IMR-90 (cell line): ENCODE results near the gene CNDP1. TPM values are rescaled to one million over a fixed set of nuclear protein-coding genes. Genes with fewer than 3 reads are reported as not detected.

Experiments used
- ATAC-seq: fragments of 200-7000 bp; cut with Tn5 transposase; 2 replicates; pipeline ENCODE4 v1.9.1; 2020; ENCODE audit warnings: low read depth, mild to moderate bottlenecking, moderate library complexity
- BruUV-seq: library from RNA; stranded (reverse); fragments of 400-500 nt; replicated peaks from 2 replicates; lab custom pipeline; 2021; lab: Mats Ljungman, UMichigan
- CTCF ChIA-PET: fragments of 300-600 bp; formaldehyde crosslinking; extraction: SDS; loops from one replicate; lab custom pipeline; 2021; ENCODE audit warnings: antibody characterized with exemption; lab: Yijun Ruan, JAX
- POLR2A ChIA-PET: fragments of 300-600 bp; sonication (Branson Sonifier 250); formaldehyde crosslinking; loops from one replicate; lab custom pipeline; 2022; ENCODE audit warnings: antibody characterized with exemption; ENCODE audit not compliant: unreplicated experiment; lab: Charles Lee
- DNase-seq: peaks from one replicate; pipeline ENCODE4 v3.0.0; 2013
- H2AFZ ChIP-seq: replicated peaks from 2 replicates; pipeline ENCODE3; 2013; ENCODE audit warnings: low read length, mild to moderate bottlenecking; ENCODE audit not compliant: poor library complexity
- H2AK5ac ChIP-seq: 2 replicates; pipeline ENCODE4 v1.6.1; 2013; ENCODE audit warnings: low read depth, low read length, inconsistent platforms
- H2AK9ac ChIP-seq: replicated peaks from 2 replicates; pipeline ENCODE3; 2013; ENCODE audit warnings: mild to moderate bottlenecking, low read depth, low read length, moderate library complexity; ENCODE audit not compliant: poor library complexity
- H2BK120ac ChIP-seq: 2 replicates; pipeline ENCODE4 v1.6.1; 2013; ENCODE audit warnings: low read depth, low read length, inconsistent platforms
- H2BK15ac ChIP-seq: 3 replicates; pipeline ENCODE4 v1.6.1; 2013; ENCODE audit warnings: low read depth, low read length, inconsistent platforms
- H2BK20ac ChIP-seq: 2 replicates; pipeline ENCODE4 v1.6.1; 2013; ENCODE audit warnings: low read depth, mild to moderate bottlenecking, inconsistent platforms, low read length, moderate library complexity
- H2BK5ac ChIP-seq: 2 replicates; pipeline ENCODE4 v1.6.1; 2013; ENCODE audit warnings: mild to moderate bottlenecking, low read depth, low read length, inconsistent platforms; ENCODE audit not compliant: poor library complexity, severe bottlenecking
- H3K14ac ChIP-seq: replicated peaks from 2 replicates; pipeline ENCODE4 v1.6.1; 2013; ENCODE audit warnings: low read depth, low read length, inconsistent platforms
- H3K18ac ChIP-seq: 2 replicates; pipeline ENCODE4 v1.6.1; 2013; ENCODE audit warnings: low read depth, low read length, control low read depth
- H3K23ac ChIP-seq: 2 replicates; pipeline ENCODE4 v1.6.1; 2013; ENCODE audit warnings: low read depth, low read length, inconsistent platforms
- H3K27ac ChIP-seq: 2 replicates; pipeline ENCODE4 v1.5.1; 2013; ENCODE audit warnings: mild to moderate bottlenecking, control low read depth, low read length; ENCODE audit not compliant: insufficient read depth
- H3K27me3 ChIP-seq: 2 replicates; pipeline ENCODE4 v1.6.1; 2013; ENCODE audit warnings: low read length; ENCODE audit not compliant: control insufficient read depth, insufficient read depth
- H3K36me3 ChIP-seq: 2 replicates; pipeline ENCODE4 v1.6.1; 2013; ENCODE audit warnings: low read length, mixed read lengths; ENCODE audit not compliant: control insufficient read depth, insufficient read depth
- H3K4ac ChIP-seq: 2 replicates; pipeline ENCODE4 v1.6.1; 2013; ENCODE audit warnings: low read depth, low read length, inconsistent platforms
- H3K4me1 ChIP-seq: 2 replicates; pipeline ENCODE4 v1.6.1; 2013; ENCODE audit warnings: low read length, mixed read lengths; ENCODE audit not compliant: control insufficient read depth, insufficient read depth
- H3K4me2 ChIP-seq: 2 replicates; pipeline ENCODE4 v1.6.1; 2013; ENCODE audit warnings: low read depth, mild to moderate bottlenecking, control low read depth, low read length, moderate library complexity
- H3K4me3 ChIP-seq: 2 replicates; pipeline ENCODE4 v1.5.1; 2013; ENCODE audit warnings: low read depth, mild to moderate bottlenecking, control low read depth, low read length, moderate library complexity; ENCODE audit not compliant: insufficient read depth
- H3K56ac ChIP-seq: 2 replicates; pipeline ENCODE4 v1.6.1; 2013; ENCODE audit warnings: low read length, inconsistent platforms; ENCODE audit not compliant: insufficient read depth; ENCODE audit errors: extremely low read depth
- H3K79me1 ChIP-seq, 2 experiments: 2 replicates each; pipeline ENCODE4 v1.6.1; 2013; ENCODE audit warnings: low read length in 2 of 2, inconsistent platforms in 1 of 2, low read depth in 1 of 2
- H3K9ac ChIP-seq: 2 replicates; pipeline ENCODE4 v1.6.1; 2013; ENCODE audit warnings: low read depth, low read length, control low read depth
- H3K9me1 ChIP-seq: 2 replicates; pipeline ENCODE4 v1.6.1; 2013; ENCODE audit warnings: low read length, inconsistent platforms; ENCODE audit not compliant: insufficient read depth
- H3K9me3 ChIP-seq: 2 replicates; pipeline ENCODE4 v1.6.1; 2013; ENCODE audit warnings: low read length; ENCODE audit not compliant: control insufficient read depth, insufficient read depth
- H4K20me1 ChIP-seq: 2 replicates; pipeline ENCODE4 v1.6.1; 2013; ENCODE audit warnings: low read length, inconsistent platforms; ENCODE audit not compliant: insufficient read depth
- H4K5ac ChIP-seq: 2 replicates; pipeline ENCODE4 v1.6.1; 2013; ENCODE audit warnings: mild to moderate bottlenecking, low read depth, low read length, control low read depth
- H4K8ac ChIP-seq, 2 experiments: 2 replicates each; pipeline ENCODE4 v1.6.1; 2013; ENCODE audit warnings: low read depth in 2 of 2, low read length in 2 of 2, control low read depth in 1 of 2, inconsistent platforms in 1 of 2
- H4K91ac ChIP-seq: 2 replicates; pipeline ENCODE4 v1.6.1; 2013; ENCODE audit warnings: low read depth, low read length, inconsistent platforms; ENCODE audit not compliant: insufficient read depth
- POLR2A ChIP-seq: IDR thresholded peaks from 2 replicates; pipeline ENCODE4 v1.6.1; 2012; ENCODE audit warnings: mild to moderate bottlenecking, low read depth, low read length
- WGBS, 2 experiments: methylation state at CpG; one replicate each; pipeline versions ENCODE4 v1.1.5 to v1.1.7; 2013; ENCODE audit warnings: missing lambda C conversion rate in 2 of 2; ENCODE audit not compliant: insufficient read length in 1 of 2; ENCODE audit errors: extremely low coverage in 2 of 2; 5-methylcytosine and 5-hydroxymethylcytosine counted together
- dilution Hi-C: fragments of 300-500 bp; cut with HindIII; formaldehyde crosslinking; loops from one replicate; pipeline ENCODE4 v1.14.3; 2018; ENCODE audit warnings: low sequenced_read_pairs; ENCODE audit not compliant: unreplicated experiment
- in situ Hi-C: fragments of 300-500 bp; cut with MboI; formaldehyde crosslinking; loops from 3 replicates; pipeline ENCODE4 v1.14.3; 2019; ENCODE audit warnings: low sequenced_read_pairs, inconsistent platforms, mixed read lengths
- intact Hi-C: fragments of 100-400 bp; cut with micrococcal nuclease; formaldehyde crosslinking; loops from 2 replicates; pipeline ENCODE4 v1.10.0; 2022
- polyA plus RNA-seq, 3 experiments: library from polyadenylated mRNA; depleted of rRNA; stranded (reverse); fragments of >200 nt; gene quantifications; 2 replicates each; pipeline ENCODE4 v1.2.3, GENCODE V29; 2012; ENCODE audit warnings: low replicate concordance in 1 of 3
- total RNA-seq: library from RNA; depleted of rRNA; stranded (reverse); fragments of >200 nt; gene quantifications from 2 replicates; pipeline ENCODE4 v1.2.3, GENCODE V29; 2012

The CNDP1 gene
- total and polyA plus RNA-seq, 2 of the 4 experiments (the other 2 are of a cell fraction): not detected

- no peak for ATAC-seq
- Histone ChIP-seq H2BK5ac (no peak overlapping the region), H2AK9ac (no peak overlapping the region), H2BK120ac (no peak overlapping the region), H3K9ac (no peak overlapping the region), H3K27me3 (peaks cover 12% of the 10 kb centered on the region), H3K23ac (no peak overlapping the region), H2BK20ac (no peak overlapping the region), H3K4me2 (no peak overlapping the region), H3K36me3 (no peaks in the 10 kb centered on the region), H3K14ac (no peak overlapping the region), H3K18ac (no peak overlapping the region), H3K9me1 (no peaks in the 10 kb centered on the region), H4K5ac (no peak overlapping the region), H4K91ac (no peak overlapping the region), H4K8ac (no peak overlapping the region), H3K4me1 (no peaks in the 10 kb centered on the region), H4K20me1 (no peaks in the 10 kb centered on the region), H3K4me3 (no peak overlapping the region), H3K9me3 (0 out of 2 replicates have a peak, but pooled peaks cover 3% of the 10 kb centered on the region), H2BK15ac (no peak overlapping the region), H3K4ac (no peak overlapping the region), H2AK5ac (no peak overlapping the region), H3K56ac (no peak overlapping the region), H2AFZ (no peak overlapping the region), H3K79me1 (no peaks in the 10 kb centered on the region), H3K27ac (no peak overlapping the region)
- in situ Hi-C loops: loop anchor here (25.0 kb wide), 1 partner anchor 357 kb away; no protein-coding TSS in a partner anchor
- DNase-seq: no peak
- ChIA-PET POLR2A (no interaction called here), CTCF (no interaction called here)
- BruUV-seq: no TSS peak
- TF ChIP-seq POLR2A: no peak
- WGBS, 2 experiments: no CpG with 5 or more reads among the region's 4 CpGs
- intact Hi-C loops: no loop called here
- dilution Hi-C loops: no loop called here
These were observed 35.1 kb downstream of the CNDP1 start for GRCh38 chr18:74569401-74569800.
